Hepatocyte (in vitro differentiated cells): ENCODE results near the gene IL23R. TPM values are rescaled to one million over a fixed set of nuclear protein-coding genes. Genes with fewer than 3 reads are reported as not detected.

Experiments
- DNase-seq: peaks from one replicate; pipeline ENCODE4 v3.0.0-alpha.2; 2016; ENCODE audit warnings: low spot score
- H2AFZ ChIP-seq: fragments of 200-600 bp; sonication (generic); 2 replicates; pipeline ENCODE4 v1.6.0; 2016; ENCODE audit warnings: antibody characterized with exemption, mild to moderate bottlenecking
- H3K27ac ChIP-seq: fragments of 200-600 bp; sonication (generic); 2 replicates; pipeline ENCODE4 v1.5.1; 2016; ENCODE audit warnings: mild to moderate bottlenecking
- H3K27me3 ChIP-seq: fragments of 200-600 bp; sonication (generic); 2 replicates; pipeline ENCODE4 v1.6.1; 2016
- H3K36me3 ChIP-seq: fragments of 200-600 bp; sonication (generic); replicated peaks from 2 replicates; pipeline ENCODE4 v1.5.1; 2016; ENCODE audit warnings: low read depth; ENCODE audit not compliant: insufficient read depth
- H3K4me1 ChIP-seq: fragments of 200-600 bp; sonication (generic); 2 replicates; pipeline ENCODE4 v1.5.1; 2016; ENCODE audit warnings: mild to moderate bottlenecking, moderate library complexity; ENCODE audit not compliant: insufficient read depth
- H3K4me2 ChIP-seq: fragments of 200-600 bp; sonication (generic); 2 replicates; pipeline ENCODE4 v1.6.0; 2016
- H3K4me3 ChIP-seq: fragments of 200-600 bp; sonication (generic); 2 replicates; pipeline ENCODE4 v1.5.1; 2016; ENCODE audit warnings: mild to moderate bottlenecking
- H3K79me2 ChIP-seq: fragments of 200-600 bp; sonication (generic); 2 replicates; pipeline ENCODE4 v1.6.0; 2017; ENCODE audit warnings: mild to moderate bottlenecking
- H3K9me2 ChIP-seq: fragments of 200-600 bp; sonication (generic); replicated peaks from 2 replicates; pipeline ENCODE4 v1.6.0; 2017; ENCODE audit warnings: mild to moderate bottlenecking; ENCODE audit not compliant: insufficient read depth
- H3K9me3 ChIP-seq: fragments of 200-600 bp; sonication (generic); 2 replicates; pipeline ENCODE4 v1.5.1; 2016; ENCODE audit warnings: low read depth, mild to moderate bottlenecking
- H4K20me1 ChIP-seq: fragments of 200-600 bp; sonication (generic); 2 replicates; pipeline ENCODE4 v1.6.0; 2016; ENCODE audit warnings: mild to moderate bottlenecking; ENCODE audit not compliant: insufficient read depth, poor library complexity, severe bottlenecking
- CTCF ChIP-seq: fragments of 200-600 bp; sonication (generic); IDR thresholded peaks from 2 replicates; pipeline ENCODE4 v1.5.1; 2016; ENCODE audit warnings: antibody characterized with exemption, mild to moderate bottlenecking; ENCODE audit not compliant: poor library complexity
- EZH2 ChIP-seq: fragments of 200-600 bp; sonication (generic); IDR thresholded peaks from 2 replicates; pipeline ENCODE4 v1.6.1; 2016; ENCODE audit warnings: antibody characterized with exemption, mild to moderate bottlenecking, borderline replicate concordance
- EZH2phosphoT487 ChIP-seq: fragments of 200-600 bp; sonication (generic); IDR thresholded peaks from one replicate; pipeline ENCODE4 v1.6.1; 2018; ENCODE audit warnings: antibody characterized with exemption, mild to moderate bottlenecking, low read depth, moderate library complexity; ENCODE audit not compliant: unreplicated experiment, severe bottlenecking
- WGBS: methylation state at CpG from one replicate; pipeline ENCODE4 v1.1.6; 2016; ENCODE audit warnings: low lambda C conversion rate; ENCODE audit errors: missing lambda C conversion rate; 5-methylcytosine and 5-hydroxymethylcytosine counted together
- polyA plus RNA-seq: library from polyadenylated mRNA; unstranded; fragments of >200 nt; fragmentation: Nextera tagmentation; extraction: Ambion mirVana; gene quantifications from 2 replicates; pipeline ENCODE4 v1.2.1, GENCODE V29; 2016
- total RNA-seq: library from RNA; depleted of rRNA; stranded (reverse); fragments of >200 nt; gene quantifications from 2 replicates; pipeline ENCODE4 v1.2.3, GENCODE V29; 2014

Gene IL23R
- total and polyA plus RNA-seq, 2 experiments from 2014 or later = 0.20 TPM; not detected in 1

GRCh38 chr1:67224856-67225255 is 58.6 kb downstream of the IL23R start:
- no peak for DNase-seq
- no peaks in the 10 kb centered on the region for H3K27me3 ChIP-seq
- H2AFZ ChIP-seq = no peak overlapping the region
- H4K20me1 ChIP-seq = no peaks in the 10 kb centered on the region
- no peak for TF ChIP-seq EZH2phosphoT487
- TF ChIP-seq EZH2 = no peak
- TF ChIP-seq CTCF = no peak
- no peak overlapping the region for H3K4me2 ChIP-seq
- H3K79me2 ChIP-seq = no peaks in the 10 kb centered on the region
- no peaks in the 10 kb centered on the region for H3K9me3 ChIP-seq
- 73% methylated on average over 2 of the region's 2 CpGs for WGBS
- no peaks in the 10 kb centered on the region for H3K9me2 ChIP-seq
- peaks cover 11% of the 10 kb centered on the region for H3K4me1 ChIP-seq
- no peak overlapping the region for H3K27ac ChIP-seq
- no peak overlapping the region for H3K4me3 ChIP-seq
- H3K36me3 ChIP-seq = no peaks in the 10 kb centered on the region

- WGBS = 92% methylated on average over 3 of the region's 3 CpGs
- H3K9me2 ChIP-seq = no peaks in the 10 kb centered on the region
- H3K27ac ChIP-seq = no peak overlapping the region
- TF ChIP-seq EZH2 = no peak
- no peak for TF ChIP-seq EZH2phosphoT487
- no peak for TF ChIP-seq CTCF
- no peak overlapping the region for H3K4me3 ChIP-seq
- H3K36me3 ChIP-seq = no peaks in the 10 kb centered on the region
- no peaks in the 10 kb centered on the region for H3K27me3 ChIP-seq
- H3K4me1 ChIP-seq = peaks cover 11% of the 10 kb centered on the region
- no peak overlapping the region for H3K4me2 ChIP-seq
- H3K9me3 ChIP-seq = no peaks in the 10 kb centered on the region
- H4K20me1 ChIP-seq = no peaks in the 10 kb centered on the region
- no peak for DNase-seq
- H2AFZ ChIP-seq = no peak overlapping the region
- no peaks in the 10 kb centered on the region for H3K79me2 ChIP-seq
Observed at GRCh38 chr1:67226688-67227087, 60.4 kb downstream of the IL23R start.

GRCh38 chr1:67227196-67227595 is 60.9 kb downstream of the IL23R start:
- TF ChIP-seq EZH2phosphoT487 (no peak), EZH2 (no peak), CTCF (no peak)
- no peak for DNase-seq
- no peak overlapping the region for H2AFZ ChIP-seq
- no peaks in the 10 kb centered on the region for H3K79me2 ChIP-seq
- no peaks in the 10 kb centered on the region for H4K20me1 ChIP-seq
- H3K4me3 ChIP-seq = no peak overlapping the region
- H3K27me3 ChIP-seq = no peaks in the 10 kb centered on the region
- no peaks in the 10 kb centered on the region for H3K9me3 ChIP-seq
- no peaks in the 10 kb centered on the region for H3K9me2 ChIP-seq
- no peak overlapping the region for H3K27ac ChIP-seq
- 85% methylated on average over 1 of the region's 1 CpG for WGBS
- no peaks in the 10 kb centered on the region for H3K36me3 ChIP-seq
- H3K4me2 ChIP-seq = no peak overlapping the region
- peaks cover 11% of the 10 kb centered on the region for H3K4me1 ChIP-seq

GRCh38 chr1:67228791-67229190 is 62.5 kb downstream of the IL23R start:
- H3K36me3 ChIP-seq = no peaks in the 10 kb centered on the region
- no peaks in the 10 kb centered on the region for H3K9me3 ChIP-seq
- no peaks in the 10 kb centered on the region for H3K9me2 ChIP-seq
- no peak overlapping the region for H3K27ac ChIP-seq
- H3K27me3 ChIP-seq = no peaks in the 10 kb centered on the region
- H2AFZ ChIP-seq = no peak overlapping the region
- DNase-seq = no peak
- H4K20me1 ChIP-seq = no peaks in the 10 kb centered on the region
- H3K4me1 ChIP-seq = peaks cover 11% of the 10 kb centered on the region
- H3K79me2 ChIP-seq = no peaks in the 10 kb centered on the region
- no peak overlapping the region for H3K4me3 ChIP-seq
- H3K4me2 ChIP-seq = no peak overlapping the region
- TF ChIP-seq EZH2 (no peak), CTCF (no peak), EZH2phosphoT487 (no peak)
